Ishikawa (cell line): ENCODE results near the gene PLCB1.

Source experiments
- MAX ChIP-seq: IDR thresholded peaks from 2 replicates; pipeline ENCODE4 v1.6.1; 2012
- NFIC ChIP-seq: IDR thresholded peaks from 2 replicates; pipeline ENCODE4 v1.6.1; 2012
- RAD21 ChIP-seq: IDR thresholded peaks from 2 replicates; pipeline ENCODE4 v1.6.1; 2012; ENCODE audit warnings: low read depth
- TAF1 ChIP-seq: IDR thresholded peaks from 2 replicates; pipeline ENCODE4 v1.6.1; 2012; ENCODE audit warnings: low read depth, mild to moderate bottlenecking

GRCh38 chr20:8376940-8377339 lies 244.9 kb downstream of the PLCB1 start:
- TF ChIP-seq RAD21 (no peak), NFIC (no peak), TAF1 (no peak), MAX (no peak)
